Right atrium auricular region (tissue), 2 donors: Measurements from ENCODE around the gene NRBP1. TPM values are rescaled to one million over a fixed set of nuclear protein-coding genes. Genes with fewer than 3 reads are reported as not detected.
"Not testable (repeated sequence)": the region's sequence is repeated elsewhere in the genome, so short reads cannot be mapped to it uniquely, and the experiment has no call there.

Source experiments
- DNase-seq: peaks from one replicate; pipeline ENCODE4 v3.0.0-alpha.2; 2019; ENCODE audit warnings: low spot score
- H3K27ac ChIP-seq, 2 donors: fragments of 200-600 bp; sonication (generic); 1 replicate in 1 of 2; 2 replicates in 1 of 2; pipeline ENCODE4 v1.5.1; 2016 to 2019
- H3K27me3 ChIP-seq, 2 donors: fragments of 200-600 bp; sonication (generic); one replicate each; pipeline versions ENCODE4 v1.5.1 to v1.6.0; 2017 to 2019
- H3K36me3 ChIP-seq: fragments of 200-600 bp; sonication (generic); one replicate; pipeline ENCODE4 v1.5.1; 2016
- H3K4me1 ChIP-seq, 2 donors: fragments of 200-600 bp; sonication (generic); one replicate each; pipeline versions ENCODE4 v1.5.1 to v1.6.0; 2017 to 2019
- H3K4me3 ChIP-seq, 2 donors: fragments of 200-600 bp; sonication (generic); 1 replicate in 1 of 2; 2 replicates in 1 of 2; pipeline ENCODE4 v1.5.1; 2017 to 2019; ENCODE audit warnings: mild to moderate bottlenecking in 1 of 2, moderate library complexity in 1 of 2
- H3K9me3 ChIP-seq, 2 donors: fragments of 200-600 bp; sonication (generic); one replicate each; pipeline ENCODE4 v1.5.1; 2019
- CTCF ChIP-seq, 2 donors: fragments of 200-600 bp; sonication (generic); IDR thresholded peaks; one replicate each; pipeline ENCODE4 v1.5.1; 2019; ENCODE audit warnings: antibody characterized with exemption in 2 of 2
- total RNA-seq, 2 donors: library from RNA; depleted of rRNA; stranded (reverse); fragments of >200 nt; gene quantifications; one replicate each; pipeline ENCODE4 v1.1.0, GENCODE V29; 2016

The NRBP1 gene
- total RNA-seq, 2 donors from 2014 or later: 36.5 to 50.4 TPM

DNA sequence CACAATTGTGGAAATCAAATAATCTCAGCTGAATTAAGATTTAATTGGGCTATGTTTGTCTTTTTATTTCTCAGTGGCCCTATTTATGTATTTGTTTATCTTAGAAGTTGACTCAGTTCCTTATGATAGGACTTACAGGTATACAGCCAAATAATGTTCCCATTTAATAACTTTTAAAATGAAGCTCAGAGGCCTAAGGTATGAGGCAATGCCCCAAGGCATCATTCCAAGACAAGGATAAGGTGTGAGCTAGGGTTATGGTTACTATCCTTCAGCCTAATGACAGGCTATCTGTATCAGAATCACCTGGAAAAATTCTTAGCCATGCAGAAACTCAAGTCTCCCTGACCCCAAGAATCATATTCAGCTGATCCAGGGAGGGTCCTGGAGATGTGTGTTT is 7.4 kb upstream of the NRBP1 start:
- H3K9me3 ChIP-seq: no peaks in the 10 kb centered on the region
- DNase-seq: no peak
- no peak overlapping the region for H3K4me3 ChIP-seq
- no peaks in the 10 kb centered on the region for H3K36me3 ChIP-seq
- H3K27me3 ChIP-seq: no peaks in the 10 kb centered on the region
- no peak for TF ChIP-seq CTCF (IDR thresholded peaks at IDR 0.05)
- no peak overlapping the region for H3K27ac ChIP-seq
- no peaks in the 10 kb centered on the region for H3K4me1 ChIP-seq

DNA sequence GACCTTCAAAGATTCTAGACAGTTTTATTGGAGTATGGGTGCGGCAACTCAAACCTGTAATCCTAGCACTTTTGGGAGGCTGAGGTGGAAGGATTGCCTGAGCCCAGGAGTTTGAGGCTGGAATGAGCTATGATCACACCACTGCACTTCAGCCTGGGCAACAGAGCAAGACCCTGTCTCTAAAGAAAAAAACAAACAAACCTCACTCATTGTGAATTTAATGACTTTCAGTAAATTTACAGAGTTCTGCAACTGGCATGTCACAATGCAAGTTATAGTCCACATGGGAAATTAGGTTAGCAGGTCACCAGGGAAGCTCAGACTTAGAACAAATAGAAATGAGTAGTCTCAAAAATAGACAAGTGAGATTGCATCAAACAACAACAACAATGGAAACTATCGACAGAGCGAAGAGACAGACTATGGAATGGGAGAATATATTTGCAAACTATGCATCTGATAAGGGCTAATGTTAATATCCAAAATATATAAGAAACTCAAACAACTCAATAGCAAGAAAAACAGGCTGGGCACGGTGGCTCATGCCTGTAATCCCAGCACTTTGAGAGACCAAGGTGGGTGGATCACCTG is 6.7 kb upstream of the NRBP1 start:
- H3K36me3 ChIP-seq: no peaks in the 10 kb centered on the region
- no peak for TF ChIP-seq CTCF (IDR thresholded peaks at IDR 0.05)

GRCh38 chr2:27422958-27423357 is 5.5 kb upstream of the NRBP1 start:
- DNase-seq: no peak
- H3K4me3 ChIP-seq: no peak overlapping the region
- no peaks in the 10 kb centered on the region for H3K9me3 ChIP-seq
- H3K4me1 ChIP-seq: no peaks in the 10 kb centered on the region
- TF ChIP-seq CTCF (IDR thresholded peaks at IDR 0.05): no peak
- no peak overlapping the region for H3K27ac ChIP-seq
- H3K27me3 ChIP-seq: no peaks in the 10 kb centered on the region
- no peaks in the 10 kb centered on the region for H3K36me3 ChIP-seq

More for the DNA sequence above, 6.7 kb upstream of the NRBP1 start:
- Histone ChIP-seq H3K4me1 (no peaks in the 10 kb centered on the region), H3K9me3 (no peaks in the 10 kb centered on the region), H3K4me3 (no peak overlapping the region), H3K27ac (no peak overlapping the region), H3K27me3 (no peaks in the 10 kb centered on the region)
- DNase-seq: no peak

DNA sequence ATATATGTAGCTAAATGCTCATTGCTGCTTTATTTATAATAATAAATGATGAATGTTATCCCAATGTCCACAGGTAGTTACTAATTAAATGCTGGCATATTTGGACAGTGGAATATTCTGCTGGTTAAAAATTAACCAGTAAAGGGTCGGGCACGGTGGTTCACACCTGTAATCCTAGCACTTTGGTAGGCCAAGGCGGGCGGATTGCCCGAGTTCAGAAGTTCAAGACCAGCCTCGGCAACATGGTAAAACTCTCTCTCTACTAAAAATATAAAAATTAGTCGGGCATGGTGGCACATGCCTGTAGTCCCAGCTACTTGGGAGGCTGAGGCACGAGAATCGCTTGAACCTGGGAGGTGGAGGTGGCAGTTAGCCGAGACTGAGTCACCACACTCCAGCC is 3.4 kb upstream of the NRBP1 start:
- not testable (repeated sequence) for H3K27ac ChIP-seq, DNase-seq, H3K36me3 ChIP-seq, H3K4me1 ChIP-seq, H3K4me3 ChIP-seq, H3K9me3 ChIP-seq, H3K27me3 ChIP-seq

GRCh38 chr2:27427863-27428212 is 593 bp upstream of the NRBP1 start:
- H3K36me3 ChIP-seq: no peaks in the 10 kb centered on the region
- peaks cover 0 to 36% of the 10 kb centered on the region in 2 donors for H3K4me1 ChIP-seq
- no peaks in the 10 kb centered on the region for H3K9me3 ChIP-seq
- H3K4me3 ChIP-seq: peak overlapping the region; percentile 98 to 99
- TF ChIP-seq CTCF (IDR thresholded peaks at IDR 0.05): no peak
- peak overlapping the region; percentile 99 for H3K27ac ChIP-seq
- H3K27me3 ChIP-seq: no peaks in the 10 kb centered on the region
- DNase-seq: no peak

DNA sequence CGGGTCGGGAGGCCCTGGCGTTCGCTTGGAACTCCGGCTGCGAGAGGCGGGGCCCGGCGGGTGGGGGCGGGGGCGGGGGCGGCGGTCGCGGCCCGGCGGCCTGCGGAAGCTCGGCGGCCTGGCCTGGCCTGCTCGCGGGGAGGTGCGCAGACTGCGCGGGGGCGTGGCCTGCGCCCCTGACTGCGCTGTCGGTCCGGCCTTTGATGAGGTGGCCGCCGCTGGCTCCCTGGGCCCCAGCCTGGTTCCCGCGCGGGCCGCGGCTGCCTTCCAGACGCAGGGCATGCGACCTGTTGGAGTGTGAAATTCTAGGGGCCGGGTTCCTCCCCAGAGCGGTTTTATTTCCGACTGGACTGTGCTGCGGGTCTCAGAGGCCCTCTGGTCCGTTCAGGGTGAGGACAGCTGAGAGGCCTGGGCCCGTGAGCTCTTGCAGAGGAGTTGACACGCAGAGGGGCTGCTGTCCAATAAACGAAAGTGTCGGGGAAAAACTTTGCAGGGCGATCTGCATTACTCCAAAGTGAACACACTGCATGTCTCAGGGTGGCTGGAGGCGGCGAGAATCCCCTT is 629 bp downstream of the NRBP1 start:
- Histone ChIP-seq H3K4me3 (peak overlapping the region; percentile 98 to 99), H3K9me3 (no peaks in the 10 kb centered on the region), H3K36me3 (peaks cover 11% of the 10 kb centered on the region), H3K27me3 (no peaks in the 10 kb centered on the region), H3K4me1 (peaks cover 0 to 40% of the 10 kb centered on the region in 2 donors), H3K27ac (peak overlapping the region; percentile 99)
- no peak for TF ChIP-seq CTCF (IDR thresholded peaks at IDR 0.05)
- DNase-seq: peak; percentile 76
